Measurements from ENCODE around the gene AEBP2. TPM values are rescaled to one million over a fixed set of nuclear protein-coding genes. Genes with fewer than 3 reads are reported as not detected.

AEBP2 gene
- total and polyA plus RNA-seq, 8 donors = 28.2 to 58.6 (median 54.2) TPM

GRCh38 chr12:19456176-19456575 is 16.9 kb downstream of the AEBP2 start:
- TF ChIP-seq CTCF (IDR thresholded peaks at IDR 0.05) = no peak
- Histone ChIP-seq H3K36me3 (no peaks in the 10 kb centered on the region), H3K4me3 (no peak overlapping the region), H3K9me3 (no peaks in the 10 kb centered on the region), H3K4me1 (peaks cover 2 to 3% of the 10 kb centered on the region in 2 donors), H3K27me3 (no peaks in the 10 kb centered on the region), H3K27ac (no peak overlapping the region)
- ATAC-seq = no peak
- intact Hi-C loops (cut with DNase I) = no loop called here
- no peak for DNase-seq

GRCh38 chr12:19457561-19457960 is 18.3 kb downstream of the AEBP2 start:
- ATAC-seq (no peak), DNase-seq (no peak)
- H3K36me3 ChIP-seq = no peaks in the 10 kb centered on the region
- H3K4me1 ChIP-seq = peaks cover 6 to 11% of the 10 kb centered on the region in 2 donors
- no peaks in the 10 kb centered on the region for H3K9me3 ChIP-seq
- no peak for TF ChIP-seq CTCF (IDR thresholded peaks at IDR 0.05)
- intact Hi-C loops (cut with DNase I) = no loop called here
- H3K27me3 ChIP-seq = no peaks in the 10 kb centered on the region
- H3K4me3 ChIP-seq = no peak overlapping the region
- H3K27ac ChIP-seq = no peak overlapping the region

- ATAC-seq = no peak
- no peak for DNase-seq
- intact Hi-C loops (cut with DNase I) = no loop called here
Observed at GRCh38 chr12:19458733-19459132, 19.4 kb downstream of the AEBP2 start.

GRCh38 chr12:19461999-19462398 is 22.7 kb downstream of the AEBP2 start:
- H3K4me3 ChIP-seq = no peak overlapping the region
- TF ChIP-seq CTCF (IDR thresholded peaks at IDR 0.05) = no peak
- H3K27ac ChIP-seq = no peak overlapping the region
- peaks cover 0 to 24% of the 10 kb centered on the region in 2 donors for H3K36me3 ChIP-seq
- DNase-seq (no peak), ATAC-seq (no peak)
- H3K27me3 ChIP-seq = no peaks in the 10 kb centered on the region
- intact Hi-C loops (cut with DNase I) = no loop called here
- H3K9me3 ChIP-seq = no peaks in the 10 kb centered on the region
- peaks cover 6 to 11% of the 10 kb centered on the region in 2 donors for H3K4me1 ChIP-seq

More at GRCh38 chr12:19458733-19459132, 19.4 kb downstream of the AEBP2 start:
- no peak for TF ChIP-seq CTCF (IDR thresholded peaks at IDR 0.05)
- H3K4me3 ChIP-seq = no peak overlapping the region
- H3K4me1 ChIP-seq = peaks cover 6 to 11% of the 10 kb centered on the region in 2 donors
- H3K9me3 ChIP-seq = no peaks in the 10 kb centered on the region
- H3K36me3 ChIP-seq = peaks cover 0 to 8% of the 10 kb centered on the region in 2 donors
- no peaks in the 10 kb centered on the region for H3K27me3 ChIP-seq
- no peak overlapping the region for H3K27ac ChIP-seq

- intact Hi-C loops (cut with DNase I) = no loop called here
- TF ChIP-seq CTCF (IDR thresholded peaks at IDR 0.05) = no peak
Observed at GRCh38 chr12:19462406-19462805, 23.1 kb downstream of the AEBP2 start.

More at GRCh38 chr12:19462406-19462805, 23.1 kb downstream of the AEBP2 start:
- Histone ChIP-seq H3K27ac (no peak overlapping the region), H3K9me3 (no peaks in the 10 kb centered on the region), H3K4me3 (no peak overlapping the region), H3K36me3 (peaks cover 0 to 28% of the 10 kb centered on the region in 2 donors), H3K4me1 (peaks cover 6 to 11% of the 10 kb centered on the region in 2 donors), H3K27me3 (no peaks in the 10 kb centered on the region)
- ATAC-seq = no peak
- DNase-seq = peak in 1 of 4 donors; percentile 41

All from left lung (tissue), 10 donors.